Measurements from ENCODE around the gene ABT1.

Gene ABT1

DNA sequence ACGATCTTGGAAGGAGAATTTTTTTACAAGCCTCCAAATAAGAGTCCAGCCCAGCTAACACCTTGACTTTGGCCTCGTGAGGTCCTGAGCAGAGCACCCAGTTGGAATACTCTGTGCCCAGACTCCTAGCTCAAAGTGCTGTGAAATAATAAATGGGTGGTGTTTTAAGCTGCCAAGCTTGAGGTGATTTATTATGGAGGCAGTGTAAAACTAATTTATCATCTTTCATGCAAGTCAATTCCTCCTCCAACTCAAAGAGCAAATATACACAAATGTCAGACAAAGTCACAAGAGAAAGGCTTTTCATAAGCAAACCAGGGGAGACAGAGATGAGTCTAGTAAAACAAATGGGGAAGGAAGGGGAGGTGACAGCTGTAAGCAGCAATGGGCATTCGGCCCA is 12.7 kb downstream of the ABT1 start:
- TF ChIP-seq, protein P1, sequence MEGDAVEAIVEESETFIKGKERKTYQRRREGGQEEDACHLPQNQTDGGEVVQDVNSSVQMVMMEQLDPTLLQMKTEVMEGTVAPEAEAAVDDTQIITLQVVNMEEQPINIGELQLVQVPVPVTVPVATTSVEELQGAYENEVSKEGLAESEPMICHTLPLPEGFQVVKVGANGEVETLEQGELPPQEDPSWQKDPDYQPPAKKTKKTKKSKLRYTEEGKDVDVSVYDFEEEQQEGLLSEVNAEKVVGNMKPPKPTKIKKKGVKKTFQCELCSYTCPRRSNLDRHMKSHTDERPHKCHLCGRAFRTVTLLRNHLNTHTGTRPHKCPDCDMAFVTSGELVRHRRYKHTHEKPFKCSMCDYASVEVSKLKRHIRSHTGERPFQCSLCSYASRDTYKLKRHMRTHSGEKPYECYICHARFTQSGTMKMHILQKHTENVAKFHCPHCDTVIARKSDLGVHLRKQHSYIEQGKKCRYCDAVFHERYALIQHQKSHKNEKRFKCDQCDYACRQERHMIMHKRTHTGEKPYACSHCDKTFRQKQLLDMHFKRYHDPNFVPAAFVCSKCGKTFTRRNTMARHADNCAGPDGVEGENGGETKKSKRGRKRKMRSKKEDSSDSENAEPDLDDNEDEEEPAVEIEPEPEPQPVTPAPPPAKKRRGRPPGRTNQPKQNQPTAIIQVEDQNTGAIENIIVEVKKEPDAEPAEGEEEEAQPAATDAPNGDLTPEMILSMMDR (IDR thresholded peaks at IDR 0.05; ENCODE audit: control insufficient read depth, insufficient read depth, low read depth, low read length, missing control alignments), result no peak
- DNase-seq (ENCODE audit: low read depth), result no peak
- H3K4me3 ChIP-seq (ENCODE audit: control insufficient read depth, low read depth, low read length), result no peak overlapping the region

- DNase-seq (ENCODE audit: low read depth), result no peak
- H3K4me3 ChIP-seq (ENCODE audit: control insufficient read depth, low read depth, low read length), result no peak overlapping the region
- TF ChIP-seq, protein P1 (IDR thresholded peaks at IDR 0.05; ENCODE audit: control insufficient read depth, insufficient read depth, low read depth, low read length, missing control alignments), result no peak
These were observed 14.8 kb downstream of the ABT1 start for GRCh38 chr6:26611599-26611998.

DNA sequence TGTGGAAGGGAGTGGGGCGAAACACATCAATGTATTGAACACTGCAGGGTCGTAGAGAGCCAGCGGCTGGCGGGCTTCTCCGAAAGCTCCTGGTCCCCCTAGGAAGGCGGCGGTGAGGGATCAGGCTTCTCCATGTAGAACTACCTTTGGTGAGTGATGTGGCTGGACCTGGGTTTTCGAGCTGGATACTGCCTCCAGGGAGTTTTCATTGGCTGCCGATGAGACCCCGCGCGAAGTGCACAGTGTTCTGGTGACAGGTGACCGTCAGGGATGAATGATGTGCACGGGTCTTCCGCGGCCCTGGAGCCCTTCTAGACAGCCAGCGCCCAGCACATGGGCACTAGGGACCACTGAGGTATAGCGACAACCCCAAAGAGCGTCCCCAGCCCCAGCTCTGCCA is 16.4 kb downstream of the ABT1 start:
- no peak overlapping the region for H3K4me3 ChIP-seq (ENCODE audit: control insufficient read depth, low read depth, low read length)
- TF ChIP-seq, protein P1 (IDR thresholded peaks at IDR 0.05; ENCODE audit: control insufficient read depth, insufficient read depth, low read depth, low read length, missing control alignments), result no peak
- no peak for DNase-seq (ENCODE audit: low read depth)

- no peak overlapping the region for H3K4me3 ChIP-seq (ENCODE audit: control insufficient read depth, low read depth, low read length)
- TF ChIP-seq, protein P1 (IDR thresholded peaks at IDR 0.05; ENCODE audit: control insufficient read depth, insufficient read depth, low read depth, low read length, missing control alignments), result no peak
- no peak for DNase-seq (ENCODE audit: low read depth)
These were observed 17.2 kb downstream of the ABT1 start for GRCh38 chr6:26613689-26614683.

- no peak for DNase-seq (ENCODE audit: low read depth)
- H3K4me3 ChIP-seq (ENCODE audit: control insufficient read depth, low read depth, low read length), result no peak overlapping the region
- TF ChIP-seq, protein P1 (IDR thresholded peaks at IDR 0.05; ENCODE audit: control insufficient read depth, insufficient read depth, low read depth, low read length, missing control alignments), result no peak
These were observed 26.6 kb downstream of the ABT1 start for GRCh38 chr6:26623339-26623859.

- DNase-seq (ENCODE audit: low read depth), result no peak
- TF ChIP-seq, protein P1 (IDR thresholded peaks at IDR 0.05; ENCODE audit: control insufficient read depth, insufficient read depth, low read depth, low read length, missing control alignments), result no peak
- H3K4me3 ChIP-seq (ENCODE audit: control insufficient read depth, low read depth, low read length), result no peak overlapping the region
These were observed 27.8 kb downstream of the ABT1 start for GRCh38 chr6:26624557-26624956.

All from AG09309 (cell line).